ENCODE data around the gene FAM193B.
A peak's percentile ranks its signal among the peaks of the same experiment; 100 is the strongest.
"Not testable (repeated sequence)": the region's sequence is repeated elsewhere in the genome, so short reads cannot be mapped to it uniquely, and the experiment has no call there.

The FAM193B gene

DNA sequence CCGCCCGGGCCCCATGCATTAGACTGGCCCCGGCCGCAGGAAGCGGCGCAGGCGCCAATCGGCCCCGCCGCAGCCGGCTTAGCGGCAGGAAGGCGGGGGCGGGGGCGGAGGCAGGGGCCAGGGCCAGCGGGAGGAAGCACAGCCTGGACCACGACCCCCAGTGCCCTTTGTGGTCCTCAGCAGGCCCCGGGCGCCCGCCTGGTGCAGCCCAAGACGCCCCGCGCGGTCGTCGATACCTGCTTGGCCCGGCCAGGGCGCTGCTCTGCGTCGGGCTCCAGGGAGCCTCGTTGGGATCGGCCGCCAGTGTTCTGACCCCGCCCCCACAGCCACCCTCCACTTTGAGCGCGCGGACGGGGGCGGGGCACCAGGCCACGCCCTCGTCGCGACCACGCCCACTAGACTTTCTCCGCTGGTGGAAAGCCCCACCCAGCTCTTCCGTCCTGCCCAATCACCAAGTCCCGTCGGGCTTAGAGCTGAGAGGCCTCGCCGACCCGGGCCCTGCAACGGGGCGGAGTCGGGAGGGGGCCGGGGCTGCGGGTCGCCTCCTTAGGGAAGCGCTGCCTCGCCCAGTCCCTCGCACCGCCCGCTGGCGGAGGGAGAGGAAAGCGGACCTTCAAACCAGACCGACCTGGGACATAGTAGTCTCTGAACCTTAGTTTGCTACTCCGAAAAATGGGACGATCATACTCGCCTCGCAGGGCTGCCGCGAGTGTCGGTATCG lies 56.9 kb downstream of the FAM193B start, which contains the start of gene PDLIM7:
Gene PDLIM7, minus strand, starts transcription at position 313 of the 721 bp plus-strand sequence. CDS start 1,092 bp downstream, outside the sequence.
- DNase-seq: peak; percentile 97

GRCh38 chr5:177496727-177497291 lies 57.6 kb downstream of the FAM193B start:
- DNase-seq: peak; percentile 88

- peak; percentile 37 for DNase-seq
Measured at GRCh38 chr5:177496070-177496726, 58.2 kb downstream of the FAM193B start.

- DNase-seq: peak; percentile 65
Measured at GRCh38 chr5:177495243-177496060, 58.9 kb downstream of the FAM193B start.

DNA sequence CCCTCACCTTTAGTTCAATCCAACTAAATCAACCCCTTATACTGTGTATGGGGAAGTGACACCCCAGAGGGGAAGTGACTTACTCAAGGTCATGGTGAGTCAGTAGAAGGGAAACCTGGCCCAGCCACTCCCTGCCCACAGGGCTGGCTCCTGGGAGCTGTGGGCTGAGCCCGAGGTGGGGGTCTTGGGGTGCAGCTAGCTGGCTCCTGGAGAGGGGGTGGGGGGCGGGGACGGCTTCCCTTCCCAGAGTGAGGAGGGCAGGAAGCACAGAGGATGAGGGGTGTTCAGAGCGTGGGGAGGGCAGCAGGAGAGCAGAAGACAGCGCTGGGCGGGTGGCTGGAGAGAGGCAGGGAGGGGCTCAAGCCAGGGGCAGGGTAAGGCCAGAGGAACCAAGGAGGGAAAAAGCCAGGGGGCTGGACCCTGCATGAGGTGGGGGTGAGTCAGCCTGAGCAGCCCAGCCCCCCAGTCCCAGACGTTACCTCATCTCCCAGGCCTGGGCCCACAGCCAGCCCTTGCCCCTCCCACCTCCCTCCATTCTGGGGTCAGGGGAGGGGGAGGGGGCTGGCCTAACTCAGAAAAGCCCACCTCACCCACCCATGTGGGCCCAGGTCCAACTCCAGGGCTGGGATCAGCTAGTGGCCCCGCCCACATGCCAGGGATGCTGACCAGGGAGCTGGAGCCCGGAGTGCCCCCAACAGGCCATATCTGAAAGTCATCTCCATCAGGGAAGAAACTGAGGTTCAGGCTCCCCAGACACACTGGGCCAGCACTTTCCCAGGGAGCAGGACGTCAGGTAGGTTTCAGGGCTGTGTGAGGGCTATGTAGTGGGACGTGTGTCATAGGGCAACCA lies 59.8 kb downstream of the FAM193B start:
- DNase-seq: peak; percentile 39

- DNase-seq: no peak
Measured at GRCh38 chr5:177493795-177494345, 60.5 kb downstream of the FAM193B start.

DNA sequence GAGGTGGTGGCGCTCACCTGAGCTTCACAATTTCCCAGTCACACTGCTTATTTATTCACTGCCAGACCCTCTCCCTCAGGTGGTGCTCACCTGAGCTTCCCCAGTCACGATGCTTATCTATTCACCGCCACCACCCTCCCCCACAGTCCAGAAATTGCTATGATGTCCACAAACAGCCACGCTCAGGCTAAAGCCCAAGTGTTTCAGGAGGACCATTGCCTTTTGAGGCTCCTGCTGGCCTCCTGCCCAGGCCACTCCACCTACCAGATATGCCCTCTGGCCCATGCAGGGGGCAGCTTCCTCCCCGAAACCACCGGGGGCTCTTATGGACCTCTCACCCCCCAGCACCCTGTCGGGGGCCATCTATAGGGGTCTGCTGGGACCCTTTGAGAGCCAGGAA lies 61.5 kb downstream of the FAM193B start:
- DNase-seq: no peak

GRCh38 chr5:177491983-177492746 lies 62.2 kb downstream of the FAM193B start:
- no peak for DNase-seq

DNA sequence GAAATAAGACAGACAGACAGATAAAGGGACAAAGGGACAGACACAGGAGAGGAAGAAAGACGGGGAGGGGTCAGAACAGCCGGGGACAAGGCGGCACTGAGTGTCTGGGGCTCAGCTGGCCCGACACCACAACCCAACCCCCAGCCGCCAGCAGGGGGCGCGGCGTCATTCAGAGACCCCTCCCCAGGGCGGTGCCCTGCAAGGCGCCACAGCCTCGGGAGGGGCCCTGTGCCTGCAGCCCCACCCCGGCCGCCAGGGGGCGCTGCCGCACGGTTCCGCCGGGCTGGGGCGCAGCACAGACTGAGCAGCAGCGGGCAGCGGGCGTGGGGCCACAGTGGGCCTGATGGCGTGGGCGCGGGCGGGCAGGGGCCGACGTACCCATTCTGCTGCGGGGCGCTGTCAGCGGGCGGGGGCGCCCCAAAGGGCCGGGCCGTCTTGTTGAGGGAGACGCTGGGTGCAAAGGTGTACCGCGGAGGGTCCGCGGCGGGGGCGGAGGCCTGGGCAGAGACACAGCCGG lies 62.9 kb downstream of the FAM193B start:
- peak; percentile 87 for DNase-seq

- DNase-seq: no peak
Measured at GRCh38 chr5:177490992-177491391, 63.4 kb downstream of the FAM193B start.

DNA sequence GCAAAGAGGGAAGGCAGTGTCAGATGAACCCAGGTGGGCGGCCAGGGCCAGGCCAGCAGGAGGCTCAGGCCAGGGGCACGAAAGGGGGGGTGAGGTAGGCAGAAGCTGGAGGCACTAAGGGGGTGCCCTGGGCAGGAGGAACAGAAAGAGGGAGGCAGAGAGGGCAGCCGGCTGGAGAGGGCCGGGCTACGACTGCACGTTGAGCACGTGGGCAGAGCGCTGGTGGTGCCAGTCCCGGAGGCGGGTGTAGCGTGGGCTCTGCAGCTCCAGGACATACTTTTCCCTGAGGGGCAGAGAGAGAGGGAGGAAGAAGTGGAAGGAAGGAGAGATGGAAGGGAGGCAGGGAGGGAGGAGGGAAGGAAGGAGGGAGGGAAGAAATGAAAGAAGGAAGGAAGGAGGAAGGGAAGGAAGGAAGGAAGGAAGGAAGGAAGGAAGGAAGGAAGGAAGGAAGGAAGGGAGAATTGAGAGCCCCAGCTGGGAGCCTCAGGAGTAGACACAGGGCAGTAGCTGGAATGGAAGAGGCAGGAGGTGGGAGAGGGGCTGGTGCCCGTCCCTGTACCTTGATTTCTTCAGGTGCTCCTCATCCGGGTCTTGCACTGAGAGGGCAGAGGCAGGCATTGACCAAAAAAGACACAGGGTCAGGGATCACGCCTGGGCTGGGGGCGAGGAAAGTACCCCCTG lies 63.9 kb downstream of the FAM193B start:
- no peak for DNase-seq

- peak; percentile 58 for DNase-seq
Measured at GRCh38 chr5:177489119-177489716, 65.1 kb downstream of the FAM193B start.

- DNase-seq: no peak
Measured at GRCh38 chr5:177487975-177488374, 66.4 kb downstream of the FAM193B start.

DNA sequence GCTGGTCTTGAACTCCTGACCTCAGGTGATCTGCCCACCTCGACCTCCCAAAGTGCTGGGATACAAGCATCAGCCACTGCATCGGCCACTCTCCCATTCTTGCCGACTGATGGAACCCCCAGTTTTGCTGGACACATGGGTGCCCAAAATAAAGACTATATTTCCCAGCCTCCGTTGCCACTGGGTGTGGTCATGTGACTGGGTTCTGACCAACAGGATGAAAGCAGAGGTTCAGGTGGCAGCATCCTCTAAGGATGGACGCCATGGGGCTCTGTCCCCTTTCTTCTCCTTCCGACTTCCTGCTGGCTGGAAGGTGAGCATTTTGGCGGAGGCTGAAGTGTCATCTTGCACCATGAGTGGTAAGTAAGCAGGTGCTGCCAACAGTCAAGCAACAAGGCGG lies 67.2 kb downstream of the FAM193B start:
- no peak for DNase-seq

- no peak for DNase-seq
Measured at GRCh38 chr5:177486256-177486655, 68.1 kb downstream of the FAM193B start.

DNA sequence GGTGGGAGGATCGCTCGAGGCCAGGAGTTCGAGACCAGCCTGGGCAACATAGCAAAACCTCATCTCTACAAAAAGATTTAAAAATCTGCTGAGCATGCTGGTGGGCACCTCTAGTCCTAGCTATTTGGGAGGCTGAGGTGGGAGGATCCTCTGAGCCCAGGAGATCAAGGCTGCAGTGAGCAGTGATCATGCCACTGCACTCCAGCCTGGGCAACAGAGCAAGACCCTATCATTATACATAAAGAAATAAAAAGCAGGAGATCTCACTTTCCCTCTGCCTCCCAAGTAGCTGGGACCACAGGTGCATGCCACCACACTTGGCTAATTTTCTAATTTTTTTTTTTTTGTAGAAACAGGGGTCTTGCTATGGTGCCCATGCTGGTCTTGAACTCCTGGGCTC lies 68.6 kb downstream of the FAM193B start:
- not testable (repeated sequence) for DNase-seq

DNA sequence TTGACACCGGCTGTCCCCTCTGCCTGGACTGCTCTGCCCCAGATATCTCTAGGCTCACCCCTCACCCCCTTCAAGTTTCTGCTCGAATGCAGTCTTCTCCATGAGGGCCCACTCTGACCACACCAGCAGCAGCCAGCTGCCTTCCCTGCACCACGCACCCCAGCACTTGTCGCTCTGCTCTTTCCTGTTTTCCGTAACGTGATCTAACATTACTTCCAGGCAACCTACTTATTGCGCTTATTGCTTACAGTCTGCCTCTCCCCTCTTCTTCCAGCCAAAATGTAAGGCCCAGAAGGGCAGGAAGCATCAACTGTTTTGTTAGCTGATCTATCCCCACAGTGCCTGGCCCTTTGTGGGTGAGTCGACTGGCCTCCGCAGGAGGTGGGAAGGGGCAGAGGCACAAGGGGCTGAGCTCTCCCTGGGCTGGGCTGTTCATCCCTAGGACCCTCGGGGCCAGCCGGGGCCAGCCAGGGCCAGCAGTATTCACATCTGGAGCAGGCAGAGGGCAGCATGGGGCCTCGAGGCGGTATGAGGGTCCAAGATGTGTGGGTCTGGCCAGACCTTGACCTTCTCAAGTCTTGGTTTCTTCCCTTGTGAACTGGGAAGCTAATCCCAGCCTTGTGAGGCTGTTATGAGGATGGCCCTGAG lies 69.3 kb downstream of the FAM193B start:
- no peak for DNase-seq

DNA sequence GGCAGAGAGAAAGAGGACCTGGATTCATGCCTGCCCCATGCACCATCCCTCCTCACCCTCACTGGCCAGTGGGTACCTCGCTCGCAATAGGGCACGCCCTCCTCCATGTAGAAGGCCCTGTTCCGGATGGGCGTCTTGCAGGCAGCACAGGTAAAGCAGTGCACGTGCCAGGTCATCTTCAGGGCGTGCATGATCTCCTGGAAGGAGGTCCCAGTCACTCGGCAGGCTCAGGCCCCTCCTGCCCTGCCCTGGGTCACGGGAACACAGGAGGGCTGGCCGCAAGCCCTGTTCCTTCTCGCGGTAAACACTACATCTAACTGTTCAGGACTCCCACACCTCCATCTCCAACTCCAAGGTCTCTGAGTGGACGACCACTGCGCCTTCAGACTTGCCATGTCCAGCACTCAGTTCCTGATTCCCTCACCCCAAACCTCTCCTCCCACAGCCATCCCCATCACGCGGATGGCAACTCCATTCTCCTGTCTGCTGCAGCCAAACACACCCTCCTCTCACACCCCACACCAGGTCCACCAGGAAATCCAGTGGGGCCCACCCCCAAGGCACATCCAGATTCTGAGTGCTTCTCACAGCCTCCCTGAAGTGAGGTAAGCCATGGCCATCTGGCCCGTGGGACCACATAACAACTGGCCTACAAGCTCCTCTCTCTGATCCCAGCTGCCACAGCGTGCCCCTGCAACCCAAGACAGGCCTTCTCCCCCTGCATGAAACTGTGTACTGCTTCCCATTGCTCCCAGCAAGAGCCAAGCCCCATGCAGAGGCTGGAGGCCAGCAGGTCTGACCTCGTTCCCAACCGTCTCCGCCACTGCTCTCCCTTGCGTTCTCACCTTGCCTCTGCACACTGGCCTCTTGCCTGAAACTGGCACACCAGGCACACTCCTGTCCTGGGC lies 70.1 kb downstream of the FAM193B start:
- peak; percentile 75 for DNase-seq

All from NCI-H82 (cell line).